GM12878 (cell line): ENCODE data around the gene C16orf87.
A peak's percentile ranks its signal among the peaks of the same experiment; 100 is the strongest.

ENCODE experiments used
- CTCF ChIP-seq, 3 experiments: IDR thresholded peaks in 2 of 3; conservative IDR thresholded peaks in 1 of 3; 2 replicates each; pipeline ENCODE4 v1.5.1; 2011; ENCODE audit warnings: low read depth in 3 of 3, low read length in 3 of 3, mild to moderate bottlenecking in 3 of 3, control low read depth in 2 of 3, moderate library complexity in 2 of 3, inconsistent platforms in 1 of 3, mixed read lengths in 1 of 3; ENCODE audit not compliant: control insufficient read depth in 2 of 3, insufficient read depth in 1 of 3; ENCODE audit errors: extremely low read depth in 1 of 3
- EP300 ChIP-seq, 2 experiments: fragments of 150-350 bp in 1 of 2; IDR thresholded peaks; 2 replicates each; pipeline ENCODE4 v1.6.1; 2011 to 2012; ENCODE audit warnings: low read depth in 2 of 2, low read length in 2 of 2, borderline replicate concordance in 1 of 2, improper control_type of control experiment in 1 of 2, inconsistent platforms in 1 of 2; ENCODE audit not compliant: control insufficient read depth in 1 of 2
- MTA3 ChIP-seq: IDR thresholded peaks from 2 replicates; pipeline ENCODE4 v1.6.1; 2012; ENCODE audit warnings: low read length, inconsistent platforms, borderline replicate concordance
- POLR2A ChIP-seq: IDR thresholded peaks from 2 replicates; pipeline ENCODE4 v1.6.1; 2011; ENCODE audit warnings: low read depth, mild to moderate bottlenecking, low read length

DNA sequence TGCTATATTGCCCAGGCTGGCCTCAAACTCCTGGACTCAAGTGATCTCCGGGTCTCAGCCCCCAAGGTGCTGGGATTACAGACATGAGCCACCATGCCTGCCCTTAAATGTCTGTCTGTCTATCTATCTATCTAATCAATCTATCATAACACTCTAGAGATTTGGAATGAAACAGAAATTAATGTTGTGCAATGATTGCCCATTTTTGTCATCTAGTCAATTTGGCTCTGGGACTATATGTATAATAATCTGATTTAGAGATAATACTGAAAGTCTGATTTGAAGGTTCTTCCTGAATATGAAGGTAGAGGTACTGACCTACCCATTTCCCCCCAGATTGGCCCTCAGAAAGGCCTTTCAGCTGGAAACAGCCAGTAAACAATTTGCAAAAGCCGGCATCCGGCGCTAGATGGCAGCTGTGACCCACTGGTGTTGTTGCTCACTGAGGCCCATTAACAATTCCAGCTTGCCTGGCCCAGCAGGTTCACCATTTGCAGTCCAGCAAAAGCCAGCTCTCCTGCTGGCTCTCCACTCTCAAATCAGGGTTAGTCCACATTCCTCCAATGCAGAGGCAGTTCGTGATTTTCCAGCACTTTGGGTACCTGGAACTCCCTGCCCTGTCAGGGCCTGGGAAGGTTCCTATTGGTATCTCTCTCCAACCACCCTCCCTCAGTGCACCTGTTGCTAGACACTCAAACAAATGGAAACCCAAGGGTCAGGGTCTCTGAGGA is 22.9 kb upstream of the C16orf87 start:
- TF ChIP-seq POLR2A (no peak), MTA3 (no peak), CTCF (IDR thresholded peaks at IDR 0.05 in 2 of 3, conservative IDR thresholded peaks at IDR 0.05 in 1 of 3; ENCODE audit: control insufficient read depth in 2 of 3, extremely low read depth in 1 of 3, insufficient read depth in 1 of 3, low read depth in 3 of 3, low read length in 3 of 3) (peak; percentile 87 to 96 (median 91)), EP300 (IDR thresholded peaks at IDR 0.05; ENCODE audit: borderline replicate concordance in 1 of 2, control insufficient read depth in 1 of 2, low read depth in 2 of 2, low read length in 2 of 2) (no peak)
